SK-N-SH (cell line): ENCODE measurements around the gene COG8. TPM values are rescaled to one million over a fixed set of nuclear protein-coding genes. Genes with fewer than 3 reads are reported as not detected.

Source experiments
- CTCF ChIA-PET: fragments of 300-600, 350-600 bp; formaldehyde crosslinking; extraction: SDS; loops from one replicate; lab custom pipeline; 2021; lab: Yijun Ruan, JAX
- POLR2A ChIA-PET: fragments of 350-600 bp; sonication (Branson Sonifier 250); formaldehyde crosslinking; extraction: SDS; loops from one replicate; lab custom pipeline; 2020; ENCODE audit warnings: antibody characterized with exemption, inconsistent platforms; lab: Yijun Ruan, JAX
- DNase-seq: peaks from one replicate; pipeline ENCODE4 v3.0.0; 2012
- H2AFZ ChIP-seq: fragments of 200-600 bp; sonication (generic); 2 replicates; pipeline ENCODE4 v1.8.1; 2016; ENCODE audit warnings: antibody characterized with exemption, mild to moderate bottlenecking, low read depth
- H3F3A ChIP-seq: fragments of 200-600 bp; sonication (generic); replicated peaks from 2 replicates; pipeline ENCODE3; 2016; ENCODE audit warnings: antibody characterized with exemption, mild to moderate bottlenecking; ENCODE audit not compliant: insufficient read depth
- H3K27ac ChIP-seq, 2 experiments: fragments of 200-500 bp in 1 of 2; fragments of 200-600 bp in 1 of 2; sonication (Bioruptor generic) in 1 of 2; sonication (generic), shearing (Covaris generic) in 1 of 2; 2 replicates each; pipeline versions ENCODE4 v1.5.1 to v1.6.1; 2014 to 2016; ENCODE audit warnings: low read depth in 2 of 2, inconsistent platforms in 1 of 2, low read length in 1 of 2, mild to moderate bottlenecking in 1 of 2, mixed read lengths in 1 of 2
- H3K27me3 ChIP-seq: fragments of 200-600 bp; sonication (generic), shearing (Covaris generic); 2 replicates; pipeline ENCODE4 v1.6.1; 2016; ENCODE audit warnings: mixed run types; ENCODE audit not compliant: insufficient read depth
- H3K36me3 ChIP-seq, 2 experiments: fragments of 200-500 bp in 1 of 2; fragments of 200-600 bp in 1 of 2; sonication (Bioruptor generic) in 1 of 2; sonication (generic) in 1 of 2; replicated peaks in 1 of 2; 2 replicates each; pipeline versions ENCODE3 to v1.5.1; 2014 to 2016; ENCODE audit warnings: low read length in 1 of 2, mild to moderate bottlenecking in 1 of 2; ENCODE audit not compliant: insufficient read depth in 2 of 2, control insufficient read depth in 1 of 2
- H3K4me1 ChIP-seq, 2 experiments: fragments of 200-500 bp in 1 of 2; fragments of 200-600 bp in 1 of 2; sonication (Bioruptor generic) in 1 of 2; sonication (generic), shearing (Covaris generic) in 1 of 2; 2 replicates each; pipeline versions ENCODE4 v1.5.1 to v1.6.1; 2014 to 2016; ENCODE audit warnings: low read depth in 1 of 2, low read length in 1 of 2, mixed run types in 1 of 2; ENCODE audit not compliant: insufficient read depth in 2 of 2, control insufficient read depth in 1 of 2
- H3K4me2 ChIP-seq: fragments of 200-600 bp; sonication (generic), shearing (Covaris generic); 2 replicates; pipeline ENCODE4 v1.6.1; 2017; ENCODE audit warnings: mixed run types
- H3K4me3 ChIP-seq, 2 experiments: fragments of 200-500 bp in 1 of 2; fragments of 200-600 bp in 1 of 2; sonication (Bioruptor generic) in 1 of 2; sonication (generic), shearing (Covaris generic) in 1 of 2; 2 replicates each; pipeline versions ENCODE4 v1.5.1 to v1.8.1; 2014 to 2016; ENCODE audit warnings: low read depth in 2 of 2, inconsistent platforms in 1 of 2, low read length in 1 of 2, mild to moderate bottlenecking in 1 of 2, mixed read lengths in 1 of 2, moderate library complexity in 1 of 2
- H3K79me2 ChIP-seq: fragments of 200-600 bp; sonication (generic); 2 replicates; pipeline ENCODE4 v1.8.1; 2017; ENCODE audit warnings: mild to moderate bottlenecking; ENCODE audit not compliant: insufficient read depth
- H3K9ac ChIP-seq: fragments of 200-600 bp; sonication (generic); 2 replicates; pipeline ENCODE4 v1.6.1; 2017; ENCODE audit warnings: mixed run types
- H3K9me2 ChIP-seq: fragments of 200-600 bp; sonication (generic); 2 replicates; pipeline ENCODE4 v1.6.1; 2017; ENCODE audit warnings: mixed run types
- H3K9me3 ChIP-seq: fragments of 200-600 bp; sonication (generic); 2 replicates; pipeline ENCODE4 v1.6.1; 2017; ENCODE audit warnings: mixed run types, mild to moderate bottlenecking, moderate library complexity
- H4K20me1 ChIP-seq: fragments of 200-600 bp; sonication (generic); 2 replicates; pipeline ENCODE4 v1.6.1; 2017; ENCODE audit warnings: mild to moderate bottlenecking, mixed run types; ENCODE audit not compliant: insufficient read depth
- ELF1 ChIP-seq: IDR thresholded peaks from 2 replicates; pipeline ENCODE4 v1.4.0; 2012
- EP300 ChIP-seq, 2 experiments: IDR thresholded peaks; 2 replicates each; pipeline versions ENCODE4 v1.4.0 to v1.6.1; 2012; ENCODE audit warnings: borderline replicate concordance in 1 of 2, low read depth in 1 of 2, low read length in 1 of 2
- FOSL2 ChIP-seq: IDR thresholded peaks from 2 replicates; pipeline ENCODE4 v1.4.0; 2012; ENCODE audit warnings: low read depth, mild to moderate bottlenecking, moderate library complexity, borderline replicate concordance
- FOXM1 ChIP-seq: IDR thresholded peaks from 2 replicates; pipeline ENCODE4 v1.4.0; 2012; ENCODE audit warnings: low read depth, mild to moderate bottlenecking
- JUND ChIP-seq: IDR thresholded peaks from 2 replicates; pipeline ENCODE4 v1.4.0; 2012
- NFIC ChIP-seq: IDR thresholded peaks from 2 replicates; pipeline ENCODE4 v1.4.0; 2012; ENCODE audit warnings: borderline replicate concordance
- RAD21 ChIP-seq: IDR thresholded peaks from 2 replicates; pipeline ENCODE4 v1.6.1; 2012; ENCODE audit warnings: mild to moderate bottlenecking, low read length
- RCOR1 ChIP-seq: fragments of 150-350 bp; IDR thresholded peaks from 2 replicates; pipeline ENCODE4 v1.6.1; 2017; ENCODE audit warnings: antibody characterized with exemption, low read length
- RFX5 ChIP-seq: IDR thresholded peaks from 2 replicates; pipeline ENCODE4 v1.6.1; 2012; ENCODE audit warnings: mild to moderate bottlenecking, improper control_type of control experiment, low read length
- SIN3A ChIP-seq: IDR thresholded peaks from 2 replicates; pipeline ENCODE4 v1.6.1; 2012; ENCODE audit warnings: low read depth, mild to moderate bottlenecking, low read length, moderate library complexity, borderline replicate concordance
- TEAD4 ChIP-seq: IDR thresholded peaks from 2 replicates; pipeline ENCODE4 v1.4.0; 2012; ENCODE audit warnings: mild to moderate bottlenecking, borderline replicate concordance; ENCODE audit not compliant: insufficient read depth
- USF2 ChIP-seq: fragments of 150-350 bp; IDR thresholded peaks from 2 replicates; pipeline ENCODE4 v1.6.1; 2017; ENCODE audit warnings: antibody characterized with exemption, low read length, low read depth, borderline replicate concordance
- ZBTB33 ChIP-seq: IDR thresholded peaks from 2 replicates; pipeline ENCODE4 v1.4.0; 2012; ENCODE audit warnings: low read depth, borderline replicate concordance
- WGBS: methylation state at CpG from one replicate; pipeline ENCODE4 v1.1.6; 2017; ENCODE audit warnings: low lambda C conversion rate; 5-methylcytosine and 5-hydroxymethylcytosine counted together
- polyA plus RNA-seq, 3 experiments: library from polyadenylated mRNA; depleted of rRNA; stranded (reverse); fragments of >200 nt; gene quantifications; 2 replicates each; pipeline ENCODE4 v1.2.3, GENCODE V29; 2012
- TF ChIP-seq, protein P1 (sequence below): fragments of 150-350 bp; IDR thresholded peaks from 2 replicates; pipeline ENCODE4 v1.6.1; 2016; ENCODE audit warnings: mild to moderate bottlenecking, low read depth, low read length
- TF ChIP-seq, protein P2 (sequence below): IDR thresholded peaks from 2 replicates; pipeline ENCODE4; 2012

COG8 gene
- polyA plus RNA-seq, 1 of the 3 experiments (the other 2 are of a cell fraction), result 30.2 TPM

DNA sequence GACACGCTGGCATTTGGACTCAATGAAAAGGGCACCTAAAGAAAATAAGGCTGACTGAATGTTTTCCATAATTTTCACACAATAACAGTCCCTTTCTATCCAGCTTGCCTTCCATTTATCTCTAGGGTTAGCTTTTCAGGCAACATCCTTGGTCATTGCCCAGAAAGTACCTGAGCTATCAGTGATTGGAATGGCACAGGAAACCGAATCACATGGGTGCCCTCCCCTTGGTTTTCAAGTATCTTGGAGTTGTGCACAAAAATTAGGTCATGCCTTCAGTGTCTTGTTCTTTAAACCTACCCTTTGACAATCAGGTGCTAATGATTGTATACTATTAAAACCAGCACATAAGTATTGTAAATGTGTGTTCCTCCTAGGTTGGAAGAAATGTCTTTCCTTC, 31.5 kb downstream of the COG8 start:
- H4K20me1 ChIP-seq, result peaks cover 5% of the 10 kb centered on the region; the same call in 1 of the 2 replicates
- ChIA-PET POLR2A (no interaction called here), CTCF (interaction anchor here (1.3 kb wide), 1 partner anchor 158 kb away, joined by 4 read pairs; no protein-coding TSS in a partner anchor)
- no peaks in the 10 kb centered on the region for H3K27me3 ChIP-seq
- H3K9me2 ChIP-seq, result no peaks in the 10 kb centered on the region
- H2AFZ ChIP-seq, result no peak overlapping the region
- H3K9me3 ChIP-seq, result no peaks in the 10 kb centered on the region
- no peak overlapping the region for H3K27ac ChIP-seq
- WGBS, result 93% methylated on average over 2 of the region's 2 CpGs
- H3K36me3 ChIP-seq, result peaks cover 7 to 14% of the 10 kb centered on the region in 2 experiments
- peaks cover 0 to 5% of the 10 kb centered on the region in 2 experiments; a peak in 1 of 4 replicates for H3K4me1 ChIP-seq
- TF ChIP-seq USF2, result no peak
- TF ChIP-seq ELF1, result no peak
- no peak for TF ChIP-seq RAD21
- TF ChIP-seq RFX5, result no peak
- TF ChIP-seq FOSL2, result no peak
- no peak for TF ChIP-seq JUND
- TF ChIP-seq FOXM1, result no peak
- TF ChIP-seq, protein P1, sequence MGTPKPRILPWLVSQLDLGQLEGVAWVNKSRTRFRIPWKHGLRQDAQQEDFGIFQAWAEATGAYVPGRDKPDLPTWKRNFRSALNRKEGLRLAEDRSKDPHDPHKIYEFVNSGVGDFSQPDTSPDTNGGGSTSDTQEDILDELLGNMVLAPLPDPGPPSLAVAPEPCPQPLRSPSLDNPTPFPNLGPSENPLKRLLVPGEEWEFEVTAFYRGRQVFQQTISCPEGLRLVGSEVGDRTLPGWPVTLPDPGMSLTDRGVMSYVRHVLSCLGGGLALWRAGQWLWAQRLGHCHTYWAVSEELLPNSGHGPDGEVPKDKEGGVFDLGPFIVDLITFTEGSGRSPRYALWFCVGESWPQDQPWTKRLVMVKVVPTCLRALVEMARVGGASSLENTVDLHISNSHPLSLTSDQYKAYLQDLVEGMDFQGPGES, result no peak
- no peak for TF ChIP-seq TEAD4
- TF ChIP-seq ZBTB33, result no peak
- no peak for TF ChIP-seq EP300 (IDR thresholded peaks at IDR 0.05; ENCODE audit: borderline replicate concordance in 1 of 2, low read depth in 1 of 2, low read length in 1 of 2)
- TF ChIP-seq RCOR1, result no peak
- no peak for TF ChIP-seq NFIC
- no peak for TF ChIP-seq SIN3A
- H3K9ac ChIP-seq, result no peak overlapping the region
- peaks cover 23% of the 10 kb centered on the region for H3F3A ChIP-seq
- H3K4me2 ChIP-seq, result no peak overlapping the region
- H3K79me2 ChIP-seq, result peaks cover 14% of the 10 kb centered on the region
- no peak overlapping the region for H3K4me3 ChIP-seq
- no peak for DNase-seq

- no peaks in the 10 kb centered on the region for H3K9me2 ChIP-seq
- peaks cover 23% of the 10 kb centered on the region for H3F3A ChIP-seq
- no peak overlapping the region for H3K27ac ChIP-seq
- POLR2A ChIA-PET, result no interaction called here
- no peak overlapping the region for H2AFZ ChIP-seq
- peaks cover 7% of the 10 kb centered on the region for H3K79me2 ChIP-seq
- WGBS, result 96% methylated on average over 1 of the region's 1 CpG
- H3K36me3 ChIP-seq, result peaks cover 7 to 16% of the 10 kb centered on the region in 2 experiments
- no peak overlapping the region for H3K9ac ChIP-seq
- TF ChIP-seq RCOR1, result no peak
- TF ChIP-seq, protein P2, sequence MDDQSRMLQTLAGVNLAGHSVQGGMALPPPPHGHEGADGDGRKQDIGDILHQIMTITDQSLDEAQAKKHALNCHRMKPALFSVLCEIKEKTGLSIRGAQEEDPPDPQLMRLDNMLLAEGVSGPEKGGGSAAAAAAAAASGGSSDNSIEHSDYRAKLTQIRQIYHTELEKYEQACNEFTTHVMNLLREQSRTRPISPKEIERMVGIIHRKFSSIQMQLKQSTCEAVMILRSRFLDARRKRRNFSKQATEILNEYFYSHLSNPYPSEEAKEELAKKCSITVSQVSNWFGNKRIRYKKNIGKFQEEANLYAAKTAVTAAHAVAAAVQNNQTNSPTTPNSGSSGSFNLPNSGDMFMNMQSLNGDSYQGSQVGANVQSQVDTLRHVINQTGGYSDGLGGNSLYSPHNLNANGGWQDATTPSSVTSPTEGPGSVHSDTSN, result no peak
- TF ChIP-seq NFIC, result no peak
- TF ChIP-seq, protein P1, result no peak
- H3K4me1 ChIP-seq, result peaks cover 0 to 2% of the 10 kb centered on the region in 2 experiments; a peak in 1 of 4 replicates
- no peak overlapping the region for H3K4me2 ChIP-seq
- H3K27me3 ChIP-seq, result no peaks in the 10 kb centered on the region
- no peak overlapping the region for H3K4me3 ChIP-seq
- CTCF ChIA-PET, result interaction anchor here (1.3 kb wide), 1 partner anchor 157 kb away, joined by 4 read pairs; no protein-coding TSS in a partner anchor
- DNase-seq, result no peak
- H3K9me3 ChIP-seq, result no peaks in the 10 kb centered on the region
- H4K20me1 ChIP-seq, result peaks cover 3% of the 10 kb centered on the region; the same call in 1 of the 2 replicates
Observed at GRCh38 chr16:69307091-69307490, 32.3 kb downstream of the COG8 start.
